Hepatocyte (in vitro differentiated cells): ENCODE results near the gene NUBPL.

Experiments
- CTCF ChIP-seq: fragments of 200-600 bp; sonication (generic); IDR thresholded peaks from 2 replicates; pipeline ENCODE4 v1.5.1; 2016; ENCODE audit warnings: antibody characterized with exemption, mild to moderate bottlenecking; ENCODE audit not compliant: poor library complexity
- EZH2 ChIP-seq: fragments of 200-600 bp; sonication (generic); IDR thresholded peaks from 2 replicates; pipeline ENCODE4 v1.6.1; 2016; ENCODE audit warnings: antibody characterized with exemption, mild to moderate bottlenecking, borderline replicate concordance

GRCh38 chr14:31578792-31579501 lies 17.7 kb downstream of the NUBPL start:
- TF ChIP-seq CTCF (no peak), EZH2 (no peak)
